Left lung (tissue), 10 donors: ENCODE measurements around the gene HHIPL2. TPM values are rescaled to one million over a fixed set of nuclear protein-coding genes. Genes with fewer than 3 reads are reported as not detected.

Experiments used
- ATAC-seq: fragments of 200-7000 bp; cut with Tn5 transposase; one replicate; pipeline ENCODE4 v1.9.1; 2020; ENCODE audit warnings: moderate library complexity
- DNase-seq, 4 donors: peaks; one replicate each; pipeline ENCODE4 v3.0.0-alpha.2; 2013 to 2020
- H3K27ac ChIP-seq, 2 donors: fragments of 200-600 bp; sonication (generic) in 1 of 2; one replicate each; pipeline versions ENCODE4 v1.5.0 to v1.8.0; 2020 to 2021
- H3K27me3 ChIP-seq, 2 donors: fragments of 200-600 bp; sonication (generic) in 1 of 2; one replicate each; pipeline versions ENCODE4 v1.5.0 to v1.8.0; 2020 to 2021
- H3K36me3 ChIP-seq, 2 donors: fragments of 200-600 bp; sonication (generic) in 1 of 2; one replicate each; pipeline versions ENCODE4 v1.5.0 to v1.8.0; 2020 to 2021
- H3K4me1 ChIP-seq, 2 donors: fragments of 200-600 bp; one replicate each; pipeline ENCODE4 v1.8.0; 2021
- H3K4me3 ChIP-seq, 2 donors: fragments of 200-600 bp; sonication (generic) in 1 of 2; one replicate each; pipeline versions ENCODE4 v1.5.0 to v1.8.0; 2020 to 2021; ENCODE audit warnings: mild to moderate bottlenecking in 1 of 2
- H3K9me3 ChIP-seq, 2 donors: fragments of 200-600 bp; sonication (generic) in 1 of 2; one replicate each; pipeline versions ENCODE4 v1.5.0 to v1.8.0; 2020 to 2021
- intact Hi-C, 2 donors: fragments of 100-400 bp; cut with DNase I; formaldehyde crosslinking; loops; one replicate each; pipeline versions ENCODE4 v1.11.2 to v1.14.2; 2022
- polyA plus RNA-seq, 6 donors: library from polyadenylated mRNA; unstranded; fragments of 120-200 nt; gene quantifications; one replicate each; pipeline ENCODE4 v1.2.1, GENCODE V29; 2013; ENCODE audit not compliant: insufficient read length in 6 of 6
- total RNA-seq, 2 donors: library from RNA; stranded (reverse); fragmentation: NEBNext Ultra II Directional; extraction: Animal tissue kit (Norgen Biotek cat#: 25700); gene quantifications; one replicate each; pipeline ENCODE4 v1.2.1, GENCODE V29; 2021
- TF ChIP-seq, protein P1 (sequence below), 2 donors: fragments of 200-600 bp; sonication (generic) in 1 of 2; IDR thresholded peaks; one replicate each; pipeline versions ENCODE4 v1.5.0 to v1.8.0; 2021; ENCODE audit warnings: antibody characterized with exemption in 2 of 2
- donor health status: DM: no; HTN: yes; CAD: no.
- donor health status: DM: no; HTN: no; CAD: no.

The HHIPL2 gene
- total and polyA plus RNA-seq, 8 donors: 0.50 to 1.5 (median 0.61) TPM; not detected in 1

DNA sequence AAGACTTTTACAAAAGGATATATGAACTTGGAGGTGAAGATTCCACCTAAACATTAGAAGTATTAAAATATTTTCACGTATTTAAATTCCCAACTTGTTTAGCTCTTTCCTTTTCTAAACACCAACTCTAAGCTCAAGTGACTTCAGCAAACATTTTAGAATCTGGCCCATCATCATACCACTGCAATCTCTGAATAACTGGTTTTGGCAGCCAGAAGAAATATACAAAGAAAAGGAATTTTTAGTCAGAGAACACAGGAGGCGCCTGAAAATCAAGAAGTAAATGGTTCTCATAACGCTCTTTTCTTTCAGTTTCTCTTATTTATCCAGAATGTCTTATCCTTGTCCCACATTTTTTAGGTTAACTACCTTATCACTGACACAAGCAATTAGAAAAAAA, 31.4 kb upstream of the HHIPL2 start:
- Histone ChIP-seq H3K27me3 (no peaks in the 10 kb centered on the region), H3K4me3 (no peak overlapping the region), H3K9me3 (no peaks in the 10 kb centered on the region), H3K4me1 (peaks cover 0 to 14% of the 10 kb centered on the region in 2 donors), H3K36me3 (peaks cover 0 to 44% of the 10 kb centered on the region in 2 donors), H3K27ac (no peak overlapping the region)
- ATAC-seq (no peak), DNase-seq (no peak)
- TF ChIP-seq, protein P1, sequence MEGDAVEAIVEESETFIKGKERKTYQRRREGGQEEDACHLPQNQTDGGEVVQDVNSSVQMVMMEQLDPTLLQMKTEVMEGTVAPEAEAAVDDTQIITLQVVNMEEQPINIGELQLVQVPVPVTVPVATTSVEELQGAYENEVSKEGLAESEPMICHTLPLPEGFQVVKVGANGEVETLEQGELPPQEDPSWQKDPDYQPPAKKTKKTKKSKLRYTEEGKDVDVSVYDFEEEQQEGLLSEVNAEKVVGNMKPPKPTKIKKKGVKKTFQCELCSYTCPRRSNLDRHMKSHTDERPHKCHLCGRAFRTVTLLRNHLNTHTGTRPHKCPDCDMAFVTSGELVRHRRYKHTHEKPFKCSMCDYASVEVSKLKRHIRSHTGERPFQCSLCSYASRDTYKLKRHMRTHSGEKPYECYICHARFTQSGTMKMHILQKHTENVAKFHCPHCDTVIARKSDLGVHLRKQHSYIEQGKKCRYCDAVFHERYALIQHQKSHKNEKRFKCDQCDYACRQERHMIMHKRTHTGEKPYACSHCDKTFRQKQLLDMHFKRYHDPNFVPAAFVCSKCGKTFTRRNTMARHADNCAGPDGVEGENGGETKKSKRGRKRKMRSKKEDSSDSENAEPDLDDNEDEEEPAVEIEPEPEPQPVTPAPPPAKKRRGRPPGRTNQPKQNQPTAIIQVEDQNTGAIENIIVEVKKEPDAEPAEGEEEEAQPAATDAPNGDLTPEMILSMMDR (IDR thresholded peaks at IDR 0.05): no peak
- intact Hi-C loops: no loop called here

DNA sequence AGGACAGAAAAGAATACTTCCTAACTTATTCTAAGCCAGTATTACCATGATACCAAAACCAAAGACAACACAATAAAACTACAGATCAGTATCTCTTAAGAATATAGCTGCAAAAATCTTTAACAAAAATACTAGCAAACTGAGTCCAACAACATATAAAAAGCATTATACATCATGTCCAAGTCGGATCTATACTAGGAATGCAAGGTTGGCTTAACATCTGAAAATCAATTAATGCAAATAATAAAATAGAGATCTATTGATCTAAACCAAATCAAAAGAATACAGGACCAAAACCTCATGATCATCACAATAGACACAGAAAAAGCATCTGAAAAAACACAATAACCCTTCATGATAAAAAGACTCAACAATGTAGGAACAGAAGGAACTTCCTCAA, 22.9 kb upstream of the HHIPL2 start:
- intact Hi-C loops: no loop called here
- TF ChIP-seq, protein P1 (IDR thresholded peaks at IDR 0.05): no peak
- DNase-seq: no peak
- Histone ChIP-seq H3K36me3 (peaks cover 0 to 50% of the 10 kb centered on the region in 2 donors), H3K27ac (no peak overlapping the region), H3K4me3 (no peak overlapping the region), H3K27me3 (no peaks in the 10 kb centered on the region), H3K9me3 (peaks cover 0 to 5% of the 10 kb centered on the region in 2 donors), H3K4me1 (no peaks in the 10 kb centered on the region)
- ATAC-seq: no peak

DNA sequence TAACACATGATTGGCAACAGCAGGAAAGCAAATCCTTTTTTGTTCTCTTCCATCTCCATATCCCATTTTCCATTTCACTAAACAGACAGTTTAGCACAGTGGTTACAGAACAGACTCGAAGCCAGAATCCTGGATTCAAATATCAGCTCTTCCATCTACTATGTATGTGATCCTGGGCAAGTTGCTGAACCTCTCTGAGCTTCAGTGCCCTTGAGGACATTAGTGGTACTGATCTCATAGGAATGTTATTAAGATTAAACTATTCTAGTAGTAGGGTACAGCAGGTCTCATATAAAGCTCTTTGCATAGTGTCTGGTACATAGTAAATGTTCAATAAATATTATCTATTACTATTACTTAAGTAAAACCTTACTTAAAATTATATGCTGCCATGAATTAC, 13.8 kb upstream of the HHIPL2 start:
- TF ChIP-seq, protein P1 (IDR thresholded peaks at IDR 0.05): no peak
- intact Hi-C loops: no loop called here
- no peaks in the 10 kb centered on the region for H3K27me3 ChIP-seq
- H3K36me3 ChIP-seq: peaks cover 0 to 59% of the 10 kb centered on the region in 2 donors
- H3K4me3 ChIP-seq: no peak overlapping the region
- H3K27ac ChIP-seq: no peak overlapping the region
- DNase-seq (no peak), ATAC-seq (no peak)
- H3K9me3 ChIP-seq: no peaks in the 10 kb centered on the region
- no peaks in the 10 kb centered on the region for H3K4me1 ChIP-seq

DNA sequence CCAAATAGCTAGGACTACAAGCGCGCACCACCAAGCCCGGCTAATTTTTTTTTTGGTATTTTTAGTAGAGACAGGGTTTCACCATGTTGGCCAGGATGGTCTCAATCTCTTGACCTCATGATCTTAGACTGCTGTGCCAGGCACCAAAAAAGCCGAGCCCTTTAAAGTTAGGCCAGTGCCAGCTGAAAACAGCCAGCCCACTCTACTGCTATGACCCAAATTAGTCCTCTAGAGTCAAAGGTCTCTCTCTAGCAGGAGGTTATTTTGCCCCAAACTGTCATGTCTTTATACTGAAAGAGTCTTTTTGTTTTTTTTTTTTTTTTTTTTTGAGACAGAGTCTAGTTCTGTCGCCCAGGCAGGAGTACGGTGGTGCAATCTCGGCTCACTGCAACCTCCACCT, 9.7 kb upstream of the HHIPL2 start:
- intact Hi-C loops: no loop called here
- no peaks in the 10 kb centered on the region for H3K4me1 ChIP-seq
- H3K4me3 ChIP-seq: no peak overlapping the region
- no peak for ATAC-seq
- no peak for DNase-seq
- peaks cover 0 to 60% of the 10 kb centered on the region in 2 donors for H3K36me3 ChIP-seq
- H3K9me3 ChIP-seq: no peaks in the 10 kb centered on the region
- no peaks in the 10 kb centered on the region for H3K27me3 ChIP-seq
- TF ChIP-seq, protein P1 (IDR thresholded peaks at IDR 0.05): no peak
- no peak overlapping the region for H3K27ac ChIP-seq

DNA sequence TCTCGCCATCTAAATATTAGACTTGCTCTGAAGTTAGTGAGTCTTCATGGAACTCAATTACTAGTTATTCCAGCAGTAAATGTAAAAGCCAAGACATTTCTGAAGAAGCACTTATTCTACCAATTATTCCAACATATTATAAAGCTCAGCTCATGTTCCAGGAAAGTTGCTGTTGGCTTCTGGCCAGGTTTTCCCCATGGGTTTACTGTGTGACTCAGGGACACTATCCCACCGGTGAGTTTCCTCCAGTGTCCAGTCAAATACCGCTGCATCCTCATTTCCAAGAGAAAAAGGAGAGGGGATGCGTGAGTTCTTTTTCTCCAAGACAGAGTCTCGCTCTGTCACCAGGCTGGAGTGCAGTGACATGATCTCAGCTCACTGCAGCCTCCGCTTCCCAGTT, 9.2 kb upstream of the HHIPL2 start:
- Histone ChIP-seq H3K4me1 (no peaks in the 10 kb centered on the region), H3K4me3 (no peak overlapping the region), H3K36me3 (peaks cover 0 to 56% of the 10 kb centered on the region in 2 donors), H3K27ac (no peak overlapping the region), H3K27me3 (no peaks in the 10 kb centered on the region), H3K9me3 (no peaks in the 10 kb centered on the region)
- TF ChIP-seq, protein P1 (IDR thresholded peaks at IDR 0.05): no peak
- intact Hi-C loops: no loop called here
- ATAC-seq: no peak
- no peak for DNase-seq
